ENCODE results near the gene KCNK1. TPM values are rescaled to one million over a fixed set of nuclear protein-coding genes. Genes with fewer than 3 reads are reported as not detected.

KCNK1 gene
- total RNA-seq, 2 experiments from 2014 or later, result 0.67 to 0.77 TPM

GRCh38 chr1:233652526-233652925, 38.6 kb downstream of the KCNK1 start:
- Mint-ChIP-seq H3K27ac (no peak overlapping the region), H3K27me3 (no peaks in the 10 kb centered on the region), H3K36me3 (ENCODE audit: low read depth) (no peaks in the 10 kb centered on the region), H3K4me1 (no peaks in the 10 kb centered on the region), H3K4me3 (no peak overlapping the region), H3K9me3 (no peaks in the 10 kb centered on the region)
- no peak for DNase-seq
- ChIA-PET CTCF (no interaction called here), POLR2A (no interaction called here)

GRCh38 chr1:233654658-233655280, 40.9 kb downstream of the KCNK1 start:
- CTCF ChIA-PET, result no interaction called here
- H3K27me3 Mint-ChIP-seq, result no peaks in the 10 kb centered on the region

GRCh38 chr1:233655301-233655740, 41.4 kb downstream of the KCNK1 start:
- no peak overlapping the region for H3K27ac Mint-ChIP-seq

More at GRCh38 chr1:233654658-233655280, 40.9 kb downstream of the KCNK1 start:
- H3K27ac Mint-ChIP-seq, result no peak overlapping the region
- H3K36me3 Mint-ChIP-seq (ENCODE audit: low read depth), result no peaks in the 10 kb centered on the region
- no peaks in the 10 kb centered on the region for H3K4me1 Mint-ChIP-seq
- no peaks in the 10 kb centered on the region for H3K9me3 Mint-ChIP-seq
- DNase-seq, result no peak
- H3K4me3 Mint-ChIP-seq, result no peak overlapping the region
- POLR2A ChIA-PET, result no interaction called here

GRCh38 chr1:233656032-233656635, 42.2 kb downstream of the KCNK1 start:
- no peak for DNase-seq
- CTCF ChIA-PET, result no interaction called here
- H3K27me3 Mint-ChIP-seq, result no peaks in the 10 kb centered on the region
- no peak overlapping the region for H3K4me3 Mint-ChIP-seq
- POLR2A ChIA-PET, result no interaction called here
- no peaks in the 10 kb centered on the region for H3K4me1 Mint-ChIP-seq
- no peaks in the 10 kb centered on the region for H3K36me3 Mint-ChIP-seq (ENCODE audit: low read depth)
- no peaks in the 10 kb centered on the region for H3K9me3 Mint-ChIP-seq
- H3K27ac Mint-ChIP-seq, result no peak overlapping the region

More at GRCh38 chr1:233655301-233655740, 41.4 kb downstream of the KCNK1 start:
- H3K4me1 Mint-ChIP-seq, result no peaks in the 10 kb centered on the region
- DNase-seq, result no peak
- ChIA-PET POLR2A (no interaction called here), CTCF (no interaction called here)
- H3K9me3 Mint-ChIP-seq, result no peaks in the 10 kb centered on the region
- no peak overlapping the region for H3K4me3 Mint-ChIP-seq
- no peaks in the 10 kb centered on the region for H3K27me3 Mint-ChIP-seq
- H3K36me3 Mint-ChIP-seq (ENCODE audit: low read depth), result no peaks in the 10 kb centered on the region

DNA sequence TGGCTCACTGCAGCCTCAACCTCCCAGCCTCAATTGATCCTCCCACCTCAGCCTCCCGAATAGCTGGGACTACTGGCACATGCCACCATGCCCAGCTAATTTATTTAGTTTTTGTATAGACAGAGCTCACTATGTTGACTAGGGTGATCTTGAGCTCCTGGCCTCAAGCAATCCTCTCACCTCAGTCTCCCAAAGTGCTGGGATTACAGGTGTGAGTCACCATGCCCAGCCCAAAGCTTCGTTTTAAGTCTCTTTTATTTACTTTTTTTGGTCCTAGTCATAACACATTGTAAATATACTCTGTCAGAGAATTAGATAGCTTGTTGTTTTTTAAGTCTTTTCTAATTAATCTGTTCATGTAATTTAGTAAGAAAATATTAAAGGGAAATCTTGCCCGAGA, 42.8 kb downstream of the KCNK1 start:
- Mint-ChIP-seq H3K9me3 (no peaks in the 10 kb centered on the region), H3K27ac (no peak overlapping the region), H3K27me3 (no peaks in the 10 kb centered on the region), H3K36me3 (ENCODE audit: low read depth) (no peaks in the 10 kb centered on the region), H3K4me1 (no peaks in the 10 kb centered on the region), H3K4me3 (no peak overlapping the region)
- CTCF ChIA-PET, result no interaction called here
- POLR2A ChIA-PET, result no interaction called here
- no peak for DNase-seq

DNA sequence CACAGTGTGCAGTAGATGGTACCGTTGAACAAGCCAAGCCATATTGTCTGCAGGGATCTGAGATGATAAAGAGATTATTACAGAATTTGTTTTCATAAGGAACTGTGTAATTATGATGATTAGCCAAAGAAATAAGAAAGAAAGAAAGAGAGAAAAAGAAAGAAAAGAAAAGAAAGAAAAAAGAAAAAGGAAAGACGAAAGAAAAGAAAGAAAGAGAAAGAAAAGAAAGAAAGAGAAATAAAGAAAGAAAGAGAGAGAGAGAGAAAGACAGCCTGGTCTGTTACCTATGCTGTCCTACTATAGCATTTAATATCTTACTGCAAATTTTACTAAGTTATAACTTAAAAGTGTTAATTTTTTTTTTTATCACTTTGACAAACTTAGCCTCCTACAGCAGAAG, 43.6 kb downstream of the KCNK1 start:
- POLR2A ChIA-PET, result no interaction called here
- DNase-seq, result no peak
- Mint-ChIP-seq H3K27me3 (no peaks in the 10 kb centered on the region), H3K4me1 (no peaks in the 10 kb centered on the region), H3K9me3 (no peaks in the 10 kb centered on the region), H3K4me3 (no peak overlapping the region), H3K36me3 (ENCODE audit: low read depth) (no peaks in the 10 kb centered on the region), H3K27ac (no peak overlapping the region)
- CTCF ChIA-PET, result no interaction called here

DNA sequence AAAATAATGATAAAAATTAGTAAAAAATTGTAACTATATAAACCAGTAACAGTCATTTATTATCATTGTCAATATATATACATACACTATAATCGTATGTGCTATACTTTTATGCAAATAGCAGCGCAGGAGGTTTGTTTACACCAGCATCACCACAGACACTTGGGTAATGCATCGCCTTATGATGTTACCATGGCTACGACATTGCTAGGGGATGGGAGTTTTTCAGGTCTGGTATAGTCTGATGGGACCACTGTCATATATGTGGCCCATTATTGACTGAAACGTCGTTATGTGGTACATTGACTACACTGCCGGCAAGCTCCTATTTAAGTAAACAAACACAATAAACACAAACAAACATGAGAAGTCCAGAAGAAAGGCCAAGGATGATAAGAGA, 45.6 kb downstream of the KCNK1 start:
- ChIA-PET CTCF (no interaction called here), POLR2A (no interaction called here)
- Mint-ChIP-seq H3K9me3 (no peaks in the 10 kb centered on the region), H3K4me1 (no peaks in the 10 kb centered on the region), H3K27ac (no peak overlapping the region), H3K4me3 (no peak overlapping the region), H3K36me3 (ENCODE audit: low read depth) (no peaks in the 10 kb centered on the region), H3K27me3 (no peaks in the 10 kb centered on the region)
- DNase-seq, result no peak

DNA sequence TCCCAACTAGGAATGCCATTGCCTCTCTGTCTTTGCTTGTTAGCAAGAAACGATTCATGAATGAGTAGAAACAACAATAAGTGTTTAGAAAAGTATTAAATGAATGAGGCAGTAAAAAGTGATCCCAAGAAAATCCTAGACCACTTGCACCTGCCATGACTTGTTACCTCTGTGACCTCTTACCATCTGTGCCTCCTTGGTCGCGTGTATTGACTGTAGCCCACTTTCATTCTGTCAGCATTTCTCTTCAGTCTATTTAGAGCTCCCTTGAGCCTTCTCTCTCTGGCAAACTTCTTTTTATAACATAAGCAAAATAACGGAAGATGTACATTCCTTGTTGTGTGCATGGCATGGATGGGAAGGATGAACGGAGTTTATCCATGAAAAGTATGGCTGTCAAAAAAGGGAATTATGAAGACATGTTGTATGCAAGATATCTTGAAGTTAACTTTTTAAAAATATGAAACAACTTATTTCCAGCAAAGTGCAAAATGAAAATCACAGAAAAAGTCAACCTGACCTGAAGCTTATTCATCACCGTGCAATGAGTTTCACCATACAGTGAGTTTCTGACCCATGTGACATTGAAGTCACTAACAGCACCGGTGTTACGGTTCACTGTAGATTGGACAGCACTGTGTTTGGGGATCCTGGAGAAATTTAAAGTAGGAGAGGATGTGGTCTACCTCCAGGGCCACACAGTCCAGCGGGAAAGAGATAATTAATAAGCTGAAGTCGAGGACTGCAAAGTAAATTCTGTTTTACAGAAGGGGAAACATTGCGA, 47.7 kb downstream of the KCNK1 start:
- Mint-ChIP-seq H3K36me3 (ENCODE audit: low read depth) (no peaks in the 10 kb centered on the region), H3K9me3 (no peaks in the 10 kb centered on the region), H3K4me1 (no peaks in the 10 kb centered on the region), H3K27ac (no peak overlapping the region), H3K27me3 (no peaks in the 10 kb centered on the region), H3K4me3 (no peak overlapping the region)
- ChIA-PET POLR2A (no interaction called here), CTCF (no interaction called here)
- DNase-seq, result no peak

DNA sequence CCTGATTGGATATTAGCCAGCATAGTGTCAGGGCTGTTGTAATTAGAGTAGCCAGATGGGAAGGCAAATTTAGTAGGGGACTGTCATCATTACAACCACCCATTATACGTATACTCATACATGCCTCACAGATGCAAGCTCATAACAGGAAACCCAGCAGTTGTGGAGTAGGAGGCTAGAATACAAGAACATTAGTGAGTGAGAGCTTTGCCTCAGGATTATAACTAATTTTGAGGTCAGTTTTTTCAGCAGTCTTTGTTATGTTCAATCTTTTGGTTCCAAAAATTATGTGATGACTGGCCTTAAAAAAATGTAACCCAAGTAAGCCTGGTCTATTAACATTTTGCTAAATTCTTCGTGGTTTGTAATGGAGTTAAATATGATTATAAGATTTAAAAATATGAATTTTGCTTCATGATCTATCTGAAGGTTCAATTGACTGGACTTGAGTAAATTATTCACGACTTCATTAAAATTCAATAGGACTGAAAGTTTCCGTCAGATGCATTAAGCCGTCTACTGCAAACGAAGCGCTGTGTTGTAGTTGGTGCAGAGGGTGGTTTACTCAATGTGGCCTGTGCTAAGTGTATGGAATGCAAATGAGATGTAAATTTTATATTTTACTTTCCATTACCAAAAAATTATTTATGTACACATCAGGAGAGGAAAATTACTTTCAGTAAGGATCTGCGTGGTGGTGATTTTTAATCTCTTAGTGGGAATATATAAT, 48.8 kb downstream of the KCNK1 start:
- ChIA-PET CTCF (no interaction called here), POLR2A (no interaction called here)
- Mint-ChIP-seq H3K27ac (no peak overlapping the region), H3K9me3 (no peaks in the 10 kb centered on the region), H3K27me3 (no peaks in the 10 kb centered on the region), H3K4me3 (no peak overlapping the region), H3K4me1 (no peaks in the 10 kb centered on the region), H3K36me3 (ENCODE audit: low read depth) (no peaks in the 10 kb centered on the region)
- DNase-seq, result no peak

DNA sequence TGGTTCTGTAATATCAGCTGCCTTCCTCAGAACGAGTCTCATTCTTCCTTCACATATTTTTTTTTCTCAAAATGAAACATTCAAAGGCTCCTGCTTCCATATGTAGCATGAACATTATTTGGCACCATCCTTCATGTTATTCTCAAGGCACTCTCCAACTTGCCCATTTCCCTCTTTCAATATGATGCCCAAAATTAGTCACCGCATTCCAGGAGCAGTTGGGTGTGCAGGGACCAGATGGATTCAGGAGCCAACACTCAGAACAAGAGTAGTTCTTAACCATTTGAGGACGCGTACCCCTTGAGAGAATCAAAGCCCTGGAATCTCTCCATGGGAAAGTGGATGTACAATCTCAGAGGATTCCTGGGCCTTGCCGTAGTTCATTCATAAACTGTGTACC, 50.3 kb downstream of the KCNK1 start:
- no peaks in the 10 kb centered on the region for H3K27me3 Mint-ChIP-seq
- no peaks in the 10 kb centered on the region for H3K4me1 Mint-ChIP-seq
- no peaks in the 10 kb centered on the region for H3K9me3 Mint-ChIP-seq
- no peak overlapping the region for H3K27ac Mint-ChIP-seq
- no peak overlapping the region for H3K4me3 Mint-ChIP-seq
- ChIA-PET POLR2A (no interaction called here), CTCF (interaction anchor here (0.6 kb wide), 1 partner anchor 152 kb away, joined by 4 read pairs; no protein-coding TSS in a partner anchor)
- H3K36me3 Mint-ChIP-seq (ENCODE audit: low read depth), result no peaks in the 10 kb centered on the region
- no peak for DNase-seq

DNA sequence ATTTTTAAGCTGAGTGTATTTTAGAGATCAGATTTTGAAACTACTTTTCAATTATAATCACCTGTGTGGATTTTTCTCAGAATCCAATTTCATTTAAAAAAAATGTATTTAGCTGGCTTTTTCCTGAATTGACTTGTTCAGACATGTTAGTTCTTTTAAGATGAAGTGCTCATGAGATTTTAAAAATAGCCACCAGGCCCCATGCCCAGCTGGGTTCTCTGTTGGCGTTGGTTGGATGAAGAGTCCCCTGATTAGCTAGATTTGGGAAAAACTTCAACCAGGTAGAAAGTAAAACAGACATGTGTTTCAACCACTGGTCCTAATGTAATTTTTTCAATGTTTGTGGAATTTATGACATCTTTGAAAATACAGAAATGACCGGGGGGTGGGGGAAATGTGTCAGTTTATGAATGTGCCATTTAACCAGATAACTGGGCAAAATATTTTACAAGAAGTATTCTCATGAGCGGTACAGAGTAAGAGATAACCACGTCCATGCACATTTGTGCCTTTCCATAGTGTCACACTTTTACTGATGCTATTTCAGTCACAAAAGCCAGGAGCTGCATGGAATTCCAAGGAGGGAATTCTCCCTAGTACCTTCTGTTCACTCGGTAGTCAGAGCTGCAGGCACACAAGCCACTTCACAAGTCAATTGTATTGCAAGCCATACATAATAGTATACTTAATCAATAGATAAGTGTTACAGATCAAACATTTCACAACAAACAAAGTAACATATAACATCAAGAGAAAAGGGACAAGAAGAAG, 51.1 kb downstream of the KCNK1 start:
- Mint-ChIP-seq H3K9me3 (no peaks in the 10 kb centered on the region), H3K4me1 (no peaks in the 10 kb centered on the region), H3K4me3 (no peak overlapping the region), H3K27ac (no peak overlapping the region), H3K36me3 (ENCODE audit: low read depth) (no peaks in the 10 kb centered on the region), H3K27me3 (no peaks in the 10 kb centered on the region)
- POLR2A ChIA-PET, result no interaction called here
- no peak for DNase-seq
- CTCF ChIA-PET, result no interaction called here

GRCh38 chr1:233665575-233666270, 51.8 kb downstream of the KCNK1 start:
- Mint-ChIP-seq H3K4me3 (no peak overlapping the region), H3K36me3 (ENCODE audit: low read depth) (no peaks in the 10 kb centered on the region), H3K9me3 (no peaks in the 10 kb centered on the region), H3K4me1 (no peaks in the 10 kb centered on the region), H3K27ac (no peak overlapping the region), H3K27me3 (no peaks in the 10 kb centered on the region)
- no peak for DNase-seq
- ChIA-PET CTCF (no interaction called here), POLR2A (no interaction called here)

Measured in activated CD4-positive, alpha-beta T cell treated with anti-CD3 and anti-CD28 coated beads, Interleukin-2, amount 10 ng/mL, durations not matched to agents 7 days and 5 days (primary cell).